OCI-LY3 (cell line): ENCODE data around the gene ATP6V0A1.

ENCODE experiments used
- EZH2phosphoT487 ChIP-seq: fragments of 200-600 bp; shearing (Covaris generic); IDR thresholded peaks from 2 replicates; pipeline ENCODE4 v1.6.1; 2018; ENCODE audit warnings: antibody characterized with exemption, mixed run types, low read depth
- TF ChIP-seq, protein P1 (sequence below): fragments of 200-600, 300-600 bp; sonication (generic); IDR thresholded peaks from 2 replicates; pipeline ENCODE4 v1.5.1; 2014; ENCODE audit warnings: antibody characterized with exemption, low read length, low read depth

DNA sequence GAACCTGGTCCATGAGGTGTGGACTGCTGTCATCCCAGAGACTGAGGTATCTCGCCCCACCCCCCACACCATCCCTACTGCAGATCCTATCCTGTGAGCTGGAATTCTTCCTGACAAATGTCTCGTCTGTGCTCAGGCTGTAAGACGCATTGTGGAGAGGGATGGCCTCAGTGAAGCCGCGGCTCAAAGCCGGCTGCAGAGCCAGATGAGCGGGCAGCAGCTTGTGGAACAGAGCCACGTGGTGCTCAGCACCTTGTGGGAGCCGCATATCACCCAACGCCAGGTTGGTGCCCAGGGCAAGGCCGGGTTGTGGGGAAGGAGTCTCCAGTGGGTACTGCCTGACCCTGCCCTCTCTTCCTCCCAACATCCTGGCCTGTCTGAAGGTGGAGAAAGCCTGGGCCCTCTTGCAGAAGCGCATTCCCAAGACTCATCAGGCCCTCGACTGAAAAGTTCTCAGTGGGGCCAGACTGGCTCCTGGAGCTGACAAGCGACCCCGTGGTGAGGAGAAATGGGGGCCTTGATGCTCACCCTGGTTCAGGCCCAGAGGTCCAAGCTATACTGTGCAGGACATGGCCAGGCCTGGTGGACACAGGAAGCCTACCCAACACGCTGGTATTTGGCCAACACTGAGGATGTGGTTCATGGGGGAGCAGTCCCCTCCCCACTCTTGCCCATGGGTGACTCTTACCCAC is 107.0 kb downstream of the ATP6V0A1 start:
- TF ChIP-seq, protein P1, sequence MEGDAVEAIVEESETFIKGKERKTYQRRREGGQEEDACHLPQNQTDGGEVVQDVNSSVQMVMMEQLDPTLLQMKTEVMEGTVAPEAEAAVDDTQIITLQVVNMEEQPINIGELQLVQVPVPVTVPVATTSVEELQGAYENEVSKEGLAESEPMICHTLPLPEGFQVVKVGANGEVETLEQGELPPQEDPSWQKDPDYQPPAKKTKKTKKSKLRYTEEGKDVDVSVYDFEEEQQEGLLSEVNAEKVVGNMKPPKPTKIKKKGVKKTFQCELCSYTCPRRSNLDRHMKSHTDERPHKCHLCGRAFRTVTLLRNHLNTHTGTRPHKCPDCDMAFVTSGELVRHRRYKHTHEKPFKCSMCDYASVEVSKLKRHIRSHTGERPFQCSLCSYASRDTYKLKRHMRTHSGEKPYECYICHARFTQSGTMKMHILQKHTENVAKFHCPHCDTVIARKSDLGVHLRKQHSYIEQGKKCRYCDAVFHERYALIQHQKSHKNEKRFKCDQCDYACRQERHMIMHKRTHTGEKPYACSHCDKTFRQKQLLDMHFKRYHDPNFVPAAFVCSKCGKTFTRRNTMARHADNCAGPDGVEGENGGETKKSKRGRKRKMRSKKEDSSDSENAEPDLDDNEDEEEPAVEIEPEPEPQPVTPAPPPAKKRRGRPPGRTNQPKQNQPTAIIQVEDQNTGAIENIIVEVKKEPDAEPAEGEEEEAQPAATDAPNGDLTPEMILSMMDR = no peak
- TF ChIP-seq EZH2phosphoT487 = no peak
